Measurements from ENCODE around the gene PPP2R3C. TPM values are rescaled to one million over a fixed set of nuclear protein-coding genes. Genes with fewer than 3 reads are reported as not detected.

The PPP2R3C gene
- total and polyA plus RNA-seq, 2 experiments from 2014 or later: 35.9 to 43.0 TPM

DNA sequence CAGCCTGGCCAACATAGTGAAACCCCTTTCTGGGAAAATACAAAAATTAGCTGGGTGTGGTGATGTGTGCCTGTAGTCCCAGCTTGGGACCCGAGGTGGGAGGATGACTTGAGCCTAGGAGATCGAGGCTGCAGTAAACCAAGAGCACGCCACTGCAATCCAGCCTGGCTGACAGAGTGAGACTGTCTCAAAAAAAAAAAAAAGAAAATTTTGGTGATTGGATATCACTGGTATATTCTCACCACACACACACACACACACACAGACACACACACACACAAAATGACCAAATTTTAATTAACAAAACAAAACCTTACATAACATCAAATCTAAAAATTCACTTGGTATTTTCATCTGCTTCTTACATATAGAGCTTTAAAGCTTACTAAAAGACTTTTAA is 79.2 kb downstream of the PPP2R3C start:
- DNase-seq (ENCODE audit: low spot score): no peak
- peaks cover 8% of the 10 kb centered on the region for H3K36me3 Mint-ChIP-seq (ENCODE audit: low read depth)
- no peak overlapping the region for H3K4me3 ChIP-seq
- no peak for ATAC-seq
- H3K27me3 Mint-ChIP-seq (ENCODE audit: insufficient read depth, low read depth, poor library complexity): no peaks in the 10 kb centered on the region
- H3K9me3 Mint-ChIP-seq: peaks cover 13% of the 10 kb centered on the region
- no peak overlapping the region for H2AFZ ChIP-seq
- H3K4me1 Mint-ChIP-seq: peaks cover 5% of the 10 kb centered on the region
- TF ChIP-seq CREB1 (CRISPR knock-in tag; IDR thresholded peaks at IDR 0.05; ENCODE audit: low read depth) (no peak), JUNB (IDR thresholded peaks at IDR 0.05; ENCODE audit: unreplicated experiment) (no peak), ZNF331 (CRISPR knock-in tag; IDR thresholded peaks at IDR 0.05; ENCODE audit: low read depth) (no peak), ZNF114 (CRISPR knock-in tag; IDR thresholded peaks at IDR 0.05) (no peak), CTCF (conservative IDR thresholded peaks at IDR 0.05; ENCODE audit: low read depth in 2 of 2) (no peak), ZNF462 (CRISPR knock-in tag; IDR thresholded peaks at IDR 0.05) (no peak), EZH2phosphoT487 (IDR thresholded peaks at IDR 0.05; ENCODE audit: unreplicated experiment) (no peak), STAT1 (IDR thresholded peaks at IDR 0.05; ENCODE audit: unreplicated experiment) (no peak), EZH2 (IDR thresholded peaks at IDR 0.05; ENCODE audit: low read depth, unreplicated experiment) (no peak), POLR2AphosphoS5 (IDR thresholded peaks at IDR 0.05; ENCODE audit: low read depth) (no peak), NANOG (IDR thresholded peaks at IDR 0.05; ENCODE audit: borderline replicate concordance) (no peak)
- TF ChIP-seq, protein P1, sequence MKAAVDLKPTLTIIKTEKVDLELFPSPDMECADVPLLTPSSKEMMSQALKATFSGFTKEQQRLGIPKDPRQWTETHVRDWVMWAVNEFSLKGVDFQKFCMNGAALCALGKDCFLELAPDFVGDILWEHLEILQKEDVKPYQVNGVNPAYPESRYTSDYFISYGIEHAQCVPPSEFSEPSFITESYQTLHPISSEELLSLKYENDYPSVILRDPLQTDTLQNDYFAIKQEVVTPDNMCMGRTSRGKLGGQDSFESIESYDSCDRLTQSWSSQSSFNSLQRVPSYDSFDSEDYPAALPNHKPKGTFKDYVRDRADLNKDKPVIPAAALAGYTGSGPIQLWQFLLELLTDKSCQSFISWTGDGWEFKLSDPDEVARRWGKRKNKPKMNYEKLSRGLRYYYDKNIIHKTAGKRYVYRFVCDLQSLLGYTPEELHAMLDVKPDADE (IDR thresholded peaks at IDR 0.05): no peak
- TF ChIP-seq, protein P2, sequence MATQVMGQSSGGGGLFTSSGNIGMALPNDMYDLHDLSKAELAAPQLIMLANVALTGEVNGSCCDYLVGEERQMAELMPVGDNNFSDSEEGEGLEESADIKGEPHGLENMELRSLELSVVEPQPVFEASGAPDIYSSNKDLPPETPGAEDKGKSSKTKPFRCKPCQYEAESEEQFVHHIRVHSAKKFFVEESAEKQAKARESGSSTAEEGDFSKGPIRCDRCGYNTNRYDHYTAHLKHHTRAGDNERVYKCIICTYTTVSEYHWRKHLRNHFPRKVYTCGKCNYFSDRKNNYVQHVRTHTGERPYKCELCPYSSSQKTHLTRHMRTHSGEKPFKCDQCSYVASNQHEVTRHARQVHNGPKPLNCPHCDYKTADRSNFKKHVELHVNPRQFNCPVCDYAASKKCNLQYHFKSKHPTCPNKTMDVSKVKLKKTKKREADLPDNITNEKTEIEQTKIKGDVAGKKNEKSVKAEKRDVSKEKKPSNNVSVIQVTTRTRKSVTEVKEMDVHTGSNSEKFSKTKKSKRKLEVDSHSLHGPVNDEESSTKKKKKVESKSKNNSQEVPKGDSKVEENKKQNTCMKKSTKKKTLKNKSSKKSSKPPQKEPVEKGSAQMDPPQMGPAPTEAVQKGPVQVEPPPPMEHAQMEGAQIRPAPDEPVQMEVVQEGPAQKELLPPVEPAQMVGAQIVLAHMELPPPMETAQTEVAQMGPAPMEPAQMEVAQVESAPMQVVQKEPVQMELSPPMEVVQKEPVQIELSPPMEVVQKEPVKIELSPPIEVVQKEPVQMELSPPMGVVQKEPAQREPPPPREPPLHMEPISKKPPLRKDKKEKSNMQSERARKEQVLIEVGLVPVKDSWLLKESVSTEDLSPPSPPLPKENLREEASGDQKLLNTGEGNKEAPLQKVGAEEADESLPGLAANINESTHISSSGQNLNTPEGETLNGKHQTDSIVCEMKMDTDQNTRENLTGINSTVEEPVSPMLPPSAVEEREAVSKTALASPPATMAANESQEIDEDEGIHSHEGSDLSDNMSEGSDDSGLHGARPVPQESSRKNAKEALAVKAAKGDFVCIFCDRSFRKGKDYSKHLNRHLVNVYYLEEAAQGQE (IDR thresholded peaks at IDR 0.05; ENCODE audit: unreplicated experiment): no peak
- H3K27ac ChIP-seq (ENCODE audit: low read depth): no peak overlapping the region
- H3K9me2 ChIP-seq (ENCODE audit: insufficient read depth): no peaks in the 10 kb centered on the region
- no peak overlapping the region for H3K27ac Mint-ChIP-seq
- peaks cover 10% of the 10 kb centered on the region for H3F3A ChIP-seq (replicated peaks; ENCODE audit: low read depth)
- H3K4me2 ChIP-seq: no peak overlapping the region
- H3K27me3 ChIP-seq (ENCODE audit: insufficient read depth): no peaks in the 10 kb centered on the region
- no peaks in the 10 kb centered on the region for H4K20me1 ChIP-seq (replicated peaks; ENCODE audit: insufficient read depth)
- no peak overlapping the region for H3K4me3 Mint-ChIP-seq
- H3K79me2 ChIP-seq (replicated peaks; ENCODE audit: insufficient read depth): peaks cover 6% of the 10 kb centered on the region
- no peaks in the 10 kb centered on the region for H3K36me3 ChIP-seq (ENCODE audit: insufficient read depth)
- peaks cover 7% of the 10 kb centered on the region for H3K4me1 ChIP-seq (ENCODE audit: insufficient read depth)
